HepG2 (cell line): ENCODE results near the gene HAO2. TPM values are rescaled to one million over a fixed set of nuclear protein-coding genes. Genes with fewer than 3 reads are reported as not detected.

Experiments used
- ATAC-seq: fragments of 200-7000 bp; cut with Tn5 transposase; 3 replicates; pipeline ENCODE4 v1.9.1; 2020; ENCODE audit warnings: mild to moderate bottlenecking, moderate library complexity
- BruUV-seq: library from RNA; stranded (reverse); fragments of 400-500 nt; replicated peaks from 2 replicates; lab custom pipeline; 2021; lab: Mats Ljungman, UMichigan
- CTCF ChIA-PET: fragments of 300-600 bp; formaldehyde crosslinking; extraction: SDS; loops from one replicate; lab custom pipeline; 2021; ENCODE audit warnings: low total read pairs, inconsistent platforms, low intra/inter-chr PET ratio; lab: Yijun Ruan, JAX
- POLR2A ChIA-PET: fragments of 350-600 bp; sonication (Branson Sonifier 250); formaldehyde crosslinking; loops from one replicate; lab custom pipeline; 2020; ENCODE audit warnings: antibody characterized with exemption, inconsistent platforms; lab: Yijun Ruan, JAX
- DNase-seq: peaks from one replicate; pipeline ENCODE4 v3.0.0-alpha.2; 2015; ENCODE audit warnings: low spot score
- FAIRE-seq: peaks from 3 replicates; lab custom pipeline; 2011; peaks lifted over from hg19 to GRCh38; lab: Jason Lieb, UNC
- H2AFZ ChIP-seq: one replicate; pipeline ENCODE4 v1.6.1; 2011; ENCODE audit warnings: low read length, inconsistent platforms
- H3K27ac ChIP-seq: fragments of 300-600 bp; 3 replicates; pipeline ENCODE4 v1.8.0; 2011; ENCODE audit warnings: mixed run types, mild to moderate bottlenecking, mixed read lengths, low read length, inconsistent platforms; ENCODE audit not compliant: insufficient read depth; ENCODE audit errors: extremely low read length
- H3K27me3 ChIP-seq, 2 experiments: fragments of 200-600 bp in 1 of 2; 2 replicates in 1 of 2; 3 replicates in 1 of 2; pipeline versions ENCODE4 v1.6.0 to v1.8.0; 2011; ENCODE audit warnings: low read length in 2 of 2, mild to moderate bottlenecking in 2 of 2, moderate library complexity in 2 of 2, inconsistent platforms in 1 of 2; ENCODE audit not compliant: insufficient read depth in 2 of 2, control insufficient read depth in 1 of 2
- H3K36me3 ChIP-seq, 2 experiments: fragments of 200-600 bp in 1 of 2; replicated peaks in 1 of 2; 2 replicates in 1 of 2; 3 replicates in 1 of 2; pipeline versions ENCODE4 v1.5.1 to v1.8.0; 2011; ENCODE audit warnings: low read length in 2 of 2, inconsistent platforms in 1 of 2; ENCODE audit not compliant: insufficient read depth in 2 of 2, control insufficient read depth in 1 of 2
- H3K4me1 ChIP-seq: 2 replicates; pipeline ENCODE4 v1.5.1; 2012; ENCODE audit warnings: low read length, inconsistent platforms; ENCODE audit not compliant: insufficient read depth
- H3K4me2 ChIP-seq: 2 replicates; pipeline ENCODE4 v1.6.0; 2011; ENCODE audit warnings: low read depth, low read length, inconsistent platforms
- H3K4me3 ChIP-seq, 3 experiments: fragments of 200-600 bp in 1 of 3; sonication (generic), shearing (Covaris generic) in 1 of 3; replicated peaks in 1 of 3; 2 replicates each; pipeline ENCODE4 v1.5.1; 2011 to 2016; ENCODE audit warnings: low read length in 3 of 3, inconsistent platforms in 2 of 3, low read depth in 2 of 3, mild to moderate bottlenecking in 2 of 3, control low read depth in 1 of 3, mixed read lengths in 1 of 3; ENCODE audit not compliant: insufficient read depth in 1 of 3
- H3K79me2 ChIP-seq: one replicate; pipeline ENCODE4 v1.6.1; 2011; ENCODE audit warnings: low read length, inconsistent platforms; ENCODE audit not compliant: insufficient read depth
- H3K9ac ChIP-seq: 2 replicates; pipeline ENCODE4 v1.6.0; 2011; ENCODE audit warnings: mild to moderate bottlenecking, low read depth, low read length, inconsistent platforms; ENCODE audit not compliant: insufficient read depth
- H3K9me3 ChIP-seq: 2 replicates; pipeline ENCODE4 v1.5.1; 2012; ENCODE audit warnings: mild to moderate bottlenecking, low read length
- H4K20me1 ChIP-seq: 2 replicates; pipeline ENCODE4 v1.6.0; 2011; ENCODE audit warnings: inconsistent platforms, mild to moderate bottlenecking, low read length, moderate library complexity; ENCODE audit not compliant: insufficient read depth
- FOXA3 ChIP-seq: IDR thresholded peaks from 2 replicates; pipeline ENCODE4 v1.6.1; 2016; ENCODE audit warnings: missing genetic modification reagents, missing compliant biosample characterization
- HNF4A ChIP-seq: sonication (generic); formaldehyde crosslinking; IDR thresholded peaks from 2 replicates; pipeline ENCODE4 v1.4.0; 2020; ENCODE audit warnings: missing genetic modification reagents
- HNRNPK ChIP-seq: fragments of 200-400 bp; formaldehyde crosslinking; IDR thresholded peaks from 2 replicates; pipeline ENCODE4 v1.6.1; 2018; ENCODE audit warnings: low read length, low read depth, moderate library complexity, mild to moderate bottlenecking; ENCODE audit not compliant: poor library complexity, severe bottlenecking
- NR2F6 ChIP-seq, 2 experiments: IDR thresholded peaks; 2 replicates each; pipeline ENCODE4 v1.6.1; 2016; ENCODE audit warnings: antibody characterized with exemption in 1 of 2, mild to moderate bottlenecking in 1 of 2
- RXRB ChIP-seq: IDR thresholded peaks from 2 replicates; pipeline ENCODE4 v1.6.1; 2016; ENCODE audit warnings: borderline replicate concordance, missing genetic modification reagents, missing compliant biosample characterization
- SMAD1 ChIP-seq: sonication (generic); formaldehyde crosslinking; IDR thresholded peaks from 2 replicates; pipeline ENCODE4 v1.4.0; 2020; ENCODE audit warnings: missing genetic modification reagents, low read depth, mild to moderate bottlenecking, borderline replicate concordance
- ZBTB4 ChIP-seq: sonication (generic); formaldehyde crosslinking; IDR thresholded peaks from 2 replicates; pipeline ENCODE4 v1.4.0; 2020; ENCODE audit warnings: missing genetic modification reagents, mild to moderate bottlenecking, borderline replicate concordance
- ZNF292 ChIP-seq: sonication (generic); formaldehyde crosslinking; IDR thresholded peaks from 2 replicates; pipeline ENCODE4 v1.8.1; 2022; ENCODE audit warnings: mild to moderate bottlenecking, low read depth, missing genetic modification reagents, borderline replicate concordance
- ZNF549 ChIP-seq: sonication (generic); formaldehyde crosslinking; IDR thresholded peaks from 2 replicates; pipeline ENCODE4 v1.5.0; 2020; ENCODE audit warnings: missing genetic modification reagents
- ZNF644 ChIP-seq: IDR thresholded peaks from 2 replicates; pipeline ENCODE4 v1.6.1; 2016; ENCODE audit warnings: low read depth
- WGBS: methylation state at CpG from one replicate; pipeline ENCODE4 v1.1.6; 2017; ENCODE audit warnings: low lambda C conversion rate; 5-methylcytosine and 5-hydroxymethylcytosine counted together
- in situ Hi-C: cut with HindIII; loops from 2 replicates; pipeline ENCODE4 v1.10.0; 2017; ENCODE audit warnings: low pct_unique_long_range_greater_than_20kb; ENCODE audit not compliant: extremely low pct_ligation_motif_present
- intact Hi-C: fragments of 100-400 bp; cut with micrococcal nuclease; formaldehyde crosslinking; loops from one replicate; pipeline ENCODE4 v1.10.0; 2022; ENCODE audit not compliant: unreplicated experiment
- polyA plus RNA-seq, 8 experiments: library from polyadenylated mRNA; depleted of rRNA in 3 of 8; stranded (reverse) in 7 of 8; unstranded in 1 of 8; fragments of >200 nt; fragmentation: Illumina TruSeq in 4 of 8; extraction: Trizol in 4 of 8; gene quantifications; 2 replicates each; pipeline versions ENCODE4 v1.2.1 to v1.2.3, GENCODE V29; 2011 to 2016; ENCODE audit warnings: low read depth in 4 of 8, missing spikeins in 1 of 8, mixed read lengths in 1 of 8; ENCODE audit not compliant: insufficient read depth in 1 of 8
- total RNA-seq, 5 experiments: library from RNA; depleted of rRNA; stranded (reverse); fragments of >200 nt; fragmentation: Illumina TruSeq; extraction: Trizol; gene quantifications; 2 replicates each; pipeline ENCODE4 v1.2.3, GENCODE V29; 2016; ENCODE audit warnings: low read depth in 1 of 5
- TF ChIP-seq, protein P1 (sequence below): sonication (generic); formaldehyde crosslinking; IDR thresholded peaks from 2 replicates; pipeline ENCODE4 v1.5.1; 2020; ENCODE audit warnings: mild to moderate bottlenecking, missing genetic modification reagents, moderate library complexity
- TF ChIP-seq, protein P2 (sequence below): sonication (generic); formaldehyde crosslinking; IDR thresholded peaks from 2 replicates; pipeline ENCODE4 v1.4.0; 2020; ENCODE audit warnings: mild to moderate bottlenecking, low read depth, missing genetic modification reagents

The HAO2 gene
- total and polyA plus RNA-seq, 2 of the 13 experiments (the other 11 are each of a cell fraction or from before 2014, with no cell fraction given) = 0.05 to 0.09 TPM

- TF ChIP-seq HNRNPK (no peak), ZNF292 (peak; percentile 46; the same call in 1 of the 2 replicates), ZNF549 (CRISPR knock-in tag) (0 out of 2 replicates have a peak, but pooled peaks have one; percentile 55)
- TF ChIP-seq, protein P1, sequence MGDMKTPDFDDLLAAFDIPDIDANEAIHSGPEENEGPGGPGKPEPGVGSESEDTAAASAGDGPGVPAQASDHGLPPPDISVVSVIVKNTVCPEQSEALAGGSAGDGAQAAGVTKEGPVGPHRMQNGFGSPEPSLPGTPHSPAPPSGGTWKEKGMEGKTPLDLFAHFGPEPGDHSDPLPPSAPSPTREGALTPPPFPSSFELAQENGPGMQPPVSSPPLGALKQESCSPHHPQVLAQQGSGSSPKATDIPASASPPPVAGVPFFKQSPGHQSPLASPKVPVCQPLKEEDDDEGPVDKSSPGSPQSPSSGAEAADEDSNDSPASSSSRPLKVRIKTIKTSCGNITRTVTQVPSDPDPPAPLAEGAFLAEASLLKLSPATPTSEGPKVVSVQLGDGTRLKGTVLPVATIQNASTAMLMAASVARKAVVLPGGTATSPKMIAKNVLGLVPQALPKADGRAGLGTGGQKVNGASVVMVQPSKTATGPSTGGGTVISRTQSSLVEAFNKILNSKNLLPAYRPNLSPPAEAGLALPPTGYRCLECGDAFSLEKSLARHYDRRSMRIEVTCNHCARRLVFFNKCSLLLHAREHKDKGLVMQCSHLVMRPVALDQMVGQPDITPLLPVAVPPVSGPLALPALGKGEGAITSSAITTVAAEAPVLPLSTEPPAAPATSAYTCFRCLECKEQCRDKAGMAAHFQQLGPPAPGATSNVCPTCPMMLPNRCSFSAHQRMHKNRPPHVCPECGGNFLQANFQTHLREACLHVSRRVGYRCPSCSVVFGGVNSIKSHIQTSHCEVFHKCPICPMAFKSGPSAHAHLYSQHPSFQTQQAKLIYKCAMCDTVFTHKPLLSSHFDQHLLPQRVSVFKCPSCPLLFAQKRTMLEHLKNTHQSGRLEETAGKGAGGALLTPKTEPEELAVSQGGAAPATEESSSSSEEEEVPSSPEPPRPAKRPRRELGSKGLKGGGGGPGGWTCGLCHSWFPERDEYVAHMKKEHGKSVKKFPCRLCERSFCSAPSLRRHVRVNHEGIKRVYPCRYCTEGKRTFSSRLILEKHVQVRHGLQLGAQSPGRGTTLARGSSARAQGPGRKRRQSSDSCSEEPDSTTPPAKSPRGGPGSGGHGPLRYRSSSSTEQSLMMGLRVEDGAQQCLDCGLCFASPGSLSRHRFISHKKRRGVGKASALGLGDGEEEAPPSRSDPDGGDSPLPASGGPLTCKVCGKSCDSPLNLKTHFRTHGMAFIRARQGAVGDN (CRISPR knock-in tag) = peak; percentile 44
- TF ChIP-seq, protein P2, sequence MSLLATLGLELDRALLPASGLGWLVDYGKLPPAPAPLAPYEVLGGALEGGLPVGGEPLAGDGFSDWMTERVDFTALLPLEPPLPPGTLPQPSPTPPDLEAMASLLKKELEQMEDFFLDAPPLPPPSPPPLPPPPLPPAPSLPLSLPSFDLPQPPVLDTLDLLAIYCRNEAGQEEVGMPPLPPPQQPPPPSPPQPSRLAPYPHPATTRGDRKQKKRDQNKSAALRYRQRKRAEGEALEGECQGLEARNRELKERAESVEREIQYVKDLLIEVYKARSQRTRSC (CRISPR knock-in tag) = no peak
Measured at GRCh38 chr1:119363162-119363561, 5.4 kb upstream of the HAO2 start (continued).

GRCh38 chr1:119364640-119365039 is 3.9 kb upstream of the HAO2 start:
- peaks cover 78% of the 10 kb centered on the region for H3K4me1 ChIP-seq
- H3K4me3 ChIP-seq = no peak overlapping the region
- no TSS peak for BruUV-seq
- DNase-seq = no peak
- 87% methylated on average over 3 of the region's 4 CpGs for WGBS
- FAIRE-seq = no peak
- H3K9me3 ChIP-seq = no peaks in the 10 kb centered on the region
- ATAC-seq = no peak
- no peaks in the 10 kb centered on the region for H3K36me3 ChIP-seq
- no peak overlapping the region for H3K27ac ChIP-seq
- ChIA-PET POLR2A (no interaction called here), CTCF (no interaction called here)
- H3K4me2 ChIP-seq = no peak overlapping the region
- intact Hi-C loops (no loop called here), in situ Hi-C loops (loop anchor here (5.0 kb wide), 1 partner anchor 77 kb away; no protein-coding TSS in a partner anchor)
- H3K9ac ChIP-seq = no peak overlapping the region
- no peaks in the 10 kb centered on the region for H3K79me2 ChIP-seq
- H4K20me1 ChIP-seq = no peaks in the 10 kb centered on the region
- no peaks in the 10 kb centered on the region for H3K27me3 ChIP-seq
- no peak overlapping the region for H2AFZ ChIP-seq
- no peak for TF ChIP-seq RXRB
- TF ChIP-seq ZNF644 (CRISPR knock-in tag) = 0 out of 2 replicates have a peak, but pooled peaks have one; percentile 38
- no peak for TF ChIP-seq ZBTB4 (CRISPR knock-in tag)
- TF ChIP-seq SMAD1 = no peak
- TF ChIP-seq FOXA3 (CRISPR knock-in tag) = peak; percentile 36; the same call in 1 of the 2 replicates
- no peak for TF ChIP-seq NR2F6 (IDR thresholded peaks at IDR 0.05)
- TF ChIP-seq NR2F6 (CRISPR knock-in tag; IDR thresholded peaks at IDR 0.05) = 0 out of 2 replicates have a peak, but pooled peaks have one; percentile 11
- TF ChIP-seq HNF4A (CRISPR knock-in tag) = peak; percentile 44
